ENCODE data around the gene ZNRD2. TPM values are rescaled to one million over a fixed set of nuclear protein-coding genes. Genes with fewer than 3 reads are reported as not detected.
"Not testable (repeated sequence)": the region's sequence is repeated elsewhere in the genome, so short reads cannot be mapped to it uniquely, and the experiment has no call there.

ZNRD2 gene
- total RNA-seq, 1 donor from 2014 or later = 40.9 TPM

- POLR2A ChIA-PET = interaction anchor here (1.7 kb wide), 1 partner anchor 11 kb away, joined by 3 read pairs; no protein-coding TSS in a partner anchor
- Mint-ChIP-seq H3K4me3 (no peak overlapping the region), H3K27ac (no peak overlapping the region), H3K4me1 (peaks cover 32% of the 10 kb centered on the region), H3K9me3 (no peaks in the 10 kb centered on the region), H3K27me3 (peaks cover 4% of the 10 kb centered on the region), H3K36me3 (ENCODE audit: low read depth) (peaks cover 2% of the 10 kb centered on the region)
- TF ChIP-seq CTCF (IDR thresholded peaks at IDR 0.05) = no peak
- intact Hi-C loops (cut with micrococcal nuclease) = no loop called here
- ATAC-seq (ENCODE audit: low read depth) (no peak), DNase-seq (no peak)
- CTCF ChIA-PET = interaction anchor here (2.8 kb wide), 1 partner anchor 10 kb away, joined by 12 read pairs; no protein-coding TSS in a partner anchor
Observed at GRCh38 chr11:65562788-65563187, 7.5 kb upstream of the ZNRD2 start.

- DNase-seq (no peak), ATAC-seq (ENCODE audit: low read depth) (no peak)
- peak overlapping the region; percentile 35 for H3K27ac Mint-ChIP-seq
- H3K9me3 Mint-ChIP-seq = no peaks in the 10 kb centered on the region
- POLR2A ChIA-PET = interaction anchor here (0.6 to 3.1 kb wide), 3 partner anchors 12 to 65 kb away, joined by 3 to 11 read pairs (median 3); partner anchors contain the start of gene MALAT1
- CTCF ChIA-PET = interaction anchor here (1.0 to 2.8 kb wide), 2 partner anchors 11 to 23 kb away, joined by 3 to 12 read pairs; no protein-coding TSS in a partner anchor
- no peak for TF ChIP-seq CTCF (IDR thresholded peaks at IDR 0.05)
- no peak overlapping the region for H3K4me3 Mint-ChIP-seq
- H3K36me3 Mint-ChIP-seq (ENCODE audit: low read depth) = peaks cover 6% of the 10 kb centered on the region
- H3K4me1 Mint-ChIP-seq = peaks cover 38% of the 10 kb centered on the region
- intact Hi-C loops (cut with micrococcal nuclease) = no loop called here
- peaks cover 4% of the 10 kb centered on the region for H3K27me3 Mint-ChIP-seq
Observed at GRCh38 chr11:65563601-65564000, 6.7 kb upstream of the ZNRD2 start.

DNA sequence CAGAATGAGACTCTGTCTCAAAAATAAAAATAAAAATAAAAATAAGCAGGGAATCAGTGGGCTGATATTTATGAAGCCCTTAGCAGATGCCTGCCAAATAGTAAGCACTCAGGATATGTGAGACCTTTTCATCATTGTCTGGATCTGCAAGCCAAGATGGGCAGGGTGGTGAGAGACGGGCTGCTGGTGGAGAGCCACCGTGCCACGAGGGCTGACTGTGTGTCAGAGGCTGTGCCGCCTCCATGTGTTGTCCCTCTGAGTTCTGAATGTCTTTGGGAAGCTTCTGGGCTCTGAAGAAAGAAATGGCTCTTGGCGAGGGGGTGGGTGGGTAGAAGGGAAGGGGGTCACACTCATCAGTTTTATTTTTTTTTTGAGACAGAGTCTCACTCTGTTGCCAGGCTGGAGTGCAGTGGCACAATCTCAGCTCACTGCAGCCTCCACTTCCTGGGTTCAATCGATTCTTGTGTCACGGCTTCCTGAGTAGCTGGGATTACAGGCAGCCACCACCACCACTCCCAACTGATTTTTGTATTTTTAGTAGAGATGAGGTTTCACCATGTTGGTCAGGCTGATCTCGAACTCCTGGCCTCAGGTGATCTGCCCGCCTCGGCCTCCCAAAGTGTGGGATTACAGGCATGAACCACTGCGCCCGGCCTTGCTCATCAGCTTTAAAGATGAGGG is 5.3 kb upstream of the ZNRD2 start:
- peaks cover 47% of the 10 kb centered on the region for H3K4me1 Mint-ChIP-seq
- CTCF ChIA-PET = interaction anchor here (1.2 to 1.5 kb wide), 4 partner anchors 14 to 29 kb away, joined by 3 to 6 read pairs (median 4); no protein-coding TSS in a partner anchor
- H3K4me3 Mint-ChIP-seq; ATAC-seq (ENCODE audit: low read depth); H3K27me3 Mint-ChIP-seq; DNase-seq; H3K9me3 Mint-ChIP-seq; intact Hi-C loops (cut with micrococcal nuclease): not testable (repeated sequence)
- H3K36me3 Mint-ChIP-seq (ENCODE audit: low read depth) = peaks cover 11% of the 10 kb centered on the region
- peak overlapping the region; percentile 82 for H3K27ac Mint-ChIP-seq
- POLR2A ChIA-PET = interaction anchor here (0.6 to 3.1 kb wide), 6 partner anchors 12 to 140 kb away, joined by 3 to 11 read pairs (median 6); partner anchors contain the start of gene MALAT1

DNA sequence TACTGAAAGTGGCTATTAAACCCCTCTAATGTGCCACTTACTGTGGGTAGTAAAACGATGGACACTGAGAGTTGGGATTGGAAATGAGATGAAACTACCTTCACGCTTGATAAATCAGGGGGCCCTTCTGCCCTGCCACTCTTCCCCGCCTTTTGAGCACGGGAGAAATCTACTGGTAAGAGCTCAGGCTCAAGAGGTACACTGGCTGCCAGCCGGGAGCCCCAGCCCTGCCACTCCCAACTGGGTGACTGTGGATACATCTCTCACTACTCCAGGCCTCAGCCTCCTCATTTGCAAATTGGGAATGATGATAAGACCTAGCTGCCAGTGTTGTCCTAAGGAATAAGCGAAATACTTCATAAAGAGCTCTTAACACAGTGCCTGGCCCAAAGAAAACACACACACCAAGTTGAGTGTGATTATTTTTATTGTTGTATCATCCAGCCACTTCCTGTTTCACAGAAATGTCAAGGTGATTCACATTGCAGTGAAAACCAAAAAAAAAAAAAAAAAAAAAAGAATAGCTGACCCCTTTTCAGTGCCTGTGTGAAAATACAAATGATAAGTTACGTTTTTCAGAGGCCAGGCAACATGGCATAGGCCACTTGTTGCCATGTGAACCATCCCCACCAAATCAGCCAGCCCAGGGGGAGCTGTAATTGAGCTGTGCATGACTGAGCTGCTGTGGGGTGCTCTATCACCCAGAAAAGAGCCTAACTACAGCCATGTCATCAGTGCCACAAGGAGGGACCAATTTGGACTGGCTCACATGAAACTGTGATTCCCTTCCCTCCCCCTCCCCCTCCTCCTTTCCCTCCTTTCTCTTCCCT is 4.4 kb upstream of the ZNRD2 start:
- Mint-ChIP-seq H3K36me3 (ENCODE audit: low read depth) (peaks cover 15% of the 10 kb centered on the region), H3K27ac (peak overlapping the region; percentile 82), H3K9me3 (no peaks in the 10 kb centered on the region), H3K4me1 (peaks cover 51% of the 10 kb centered on the region), H3K27me3 (no peaks in the 10 kb centered on the region), H3K4me3 (no peak overlapping the region)
- intact Hi-C loops (cut with micrococcal nuclease) = no loop called here
- CTCF ChIA-PET = interaction anchor here (1.2 to 1.5 kb wide), 4 partner anchors 15 to 28 kb away, joined by 3 to 6 read pairs (median 4); no protein-coding TSS in a partner anchor
- ATAC-seq (ENCODE audit: low read depth) (no peak), DNase-seq (no peak)
- TF ChIP-seq CTCF (IDR thresholded peaks at IDR 0.05) = no peak
- POLR2A ChIA-PET = interaction anchor here (0.6 to 3.1 kb wide), 11 partner anchors 11 to 750 kb away, joined by 3 to 11 read pairs (median 6); partner anchors contain the start of gene MALAT1

DNA sequence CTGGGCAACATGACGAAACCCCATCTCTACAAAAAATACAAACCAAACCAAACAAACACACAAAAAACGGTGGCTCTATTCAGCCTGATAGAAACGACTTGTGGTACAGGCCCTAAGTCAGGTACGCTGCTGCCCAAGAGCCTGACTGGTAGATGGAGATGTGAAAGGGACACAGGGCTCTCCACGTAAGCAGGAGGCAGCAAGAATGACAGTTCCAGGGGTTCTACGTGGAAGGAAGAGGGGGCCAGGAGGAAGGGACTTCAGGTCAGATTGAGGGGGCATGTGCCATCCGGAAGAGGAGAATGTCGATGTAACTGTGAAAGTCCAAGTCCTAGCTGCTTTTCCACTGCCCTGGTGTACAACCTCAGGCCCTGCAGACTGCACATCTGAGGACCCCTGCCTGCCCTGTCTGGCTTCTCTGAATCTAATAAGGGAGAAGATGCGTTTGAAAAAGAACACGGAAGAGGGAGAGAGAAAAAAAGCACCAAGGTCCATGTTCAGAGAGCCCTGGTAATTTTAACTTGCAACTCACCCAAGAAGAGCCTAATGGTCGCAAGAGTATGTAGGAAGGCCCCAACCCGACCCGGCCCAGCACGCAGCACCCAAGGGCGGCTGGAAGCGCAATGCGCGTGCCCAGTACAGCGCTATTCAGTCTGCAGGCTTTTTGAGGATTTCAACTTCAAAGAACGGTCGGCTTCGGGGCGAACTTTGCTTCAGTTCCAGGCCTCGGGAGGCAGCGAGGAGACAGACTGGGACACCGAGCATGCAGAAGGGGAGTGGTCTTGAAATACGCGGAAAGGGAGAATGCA is 909 bp upstream of the ZNRD2 start:
- H3K27ac Mint-ChIP-seq = peak overlapping the region; percentile 99
- ChIA-PET POLR2A (interaction anchor here (0.6 to 5.7 kb wide), 33 partner anchors 9 to 459 kb away, joined by 3 to 112 read pairs (median 5); partner anchors contain the start of genes CCDC85B, CFL1, DPF2 and MALAT1), CTCF (interaction anchor here (1.0 to 5.1 kb wide), 5 partner anchors 18 to 290 kb away, joined by 4 to 67 read pairs (median 40); partner anchors contain the start of genes KCNK7 and MUS81)
- intact Hi-C loops (cut with micrococcal nuclease) = no loop called here
- TF ChIP-seq CTCF (IDR thresholded peaks at IDR 0.05) = no peak
- H3K27me3 Mint-ChIP-seq = no peaks in the 10 kb centered on the region
- DNase-seq (no peak), ATAC-seq (ENCODE audit: low read depth) (peak; percentile 13)
- peaks cover 76% of the 10 kb centered on the region for H3K4me1 Mint-ChIP-seq
- H3K4me3 Mint-ChIP-seq = peak overlapping the region; percentile 99
- peaks cover 23% of the 10 kb centered on the region for H3K36me3 Mint-ChIP-seq (ENCODE audit: low read depth)
- H3K9me3 Mint-ChIP-seq = no peaks in the 10 kb centered on the region
